Measurements from ENCODE around the gene DNAJC7.
"Not testable (repeated sequence)": the region's sequence is repeated elsewhere in the genome, so short reads cannot be mapped to it uniquely, and the experiment has no call there.

DNAJC7 gene

DNA sequence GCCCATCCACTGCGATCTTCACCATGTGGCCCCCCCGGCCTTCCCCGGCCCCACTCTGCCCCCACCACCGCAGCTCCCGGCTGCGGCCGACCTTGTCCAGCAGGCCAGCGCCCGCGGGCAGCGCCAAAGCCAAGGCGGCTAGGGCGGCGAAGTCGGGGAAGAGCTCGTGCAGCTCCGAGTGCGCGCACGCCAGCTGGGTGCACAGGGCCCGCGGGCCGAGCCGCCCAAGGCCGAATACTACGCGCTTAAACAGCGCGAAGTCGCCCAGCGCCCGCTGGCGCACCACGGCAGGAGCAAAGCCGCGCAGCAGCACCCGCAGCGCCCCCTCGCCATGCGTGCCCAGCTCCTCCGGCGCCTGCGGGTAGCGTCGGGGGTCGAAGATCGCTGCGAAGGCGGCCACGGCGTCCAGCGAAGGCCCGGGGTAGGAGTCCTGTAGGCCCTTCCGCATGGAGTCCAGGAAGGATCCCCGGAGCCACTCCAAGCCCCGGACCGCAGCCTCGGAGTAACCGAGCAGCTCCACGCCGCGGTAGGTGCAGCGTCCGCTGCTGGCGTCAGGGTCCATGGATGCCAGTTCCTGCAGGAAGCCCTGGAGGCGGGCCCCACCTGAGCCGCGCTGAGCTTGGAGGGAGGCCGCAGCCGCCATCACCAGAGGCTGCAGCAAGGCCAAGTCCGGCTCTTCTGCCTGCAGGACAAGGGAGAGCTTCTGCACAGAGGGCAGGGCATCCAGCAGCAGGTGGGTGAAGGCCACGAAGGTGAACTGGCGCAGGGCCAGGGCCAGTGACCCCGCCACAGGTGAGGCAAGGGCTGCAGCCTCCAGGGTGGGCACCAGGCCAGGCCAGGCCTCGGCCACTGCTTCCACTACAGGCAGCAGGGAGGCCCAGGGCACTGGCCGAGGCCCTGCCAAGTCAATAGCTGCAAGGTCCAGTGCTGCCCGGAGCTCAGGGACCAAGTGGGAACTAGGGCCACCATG lies 22.8 kb upstream of the DNAJC7 start:
- no peak for DNase-seq

DNA sequence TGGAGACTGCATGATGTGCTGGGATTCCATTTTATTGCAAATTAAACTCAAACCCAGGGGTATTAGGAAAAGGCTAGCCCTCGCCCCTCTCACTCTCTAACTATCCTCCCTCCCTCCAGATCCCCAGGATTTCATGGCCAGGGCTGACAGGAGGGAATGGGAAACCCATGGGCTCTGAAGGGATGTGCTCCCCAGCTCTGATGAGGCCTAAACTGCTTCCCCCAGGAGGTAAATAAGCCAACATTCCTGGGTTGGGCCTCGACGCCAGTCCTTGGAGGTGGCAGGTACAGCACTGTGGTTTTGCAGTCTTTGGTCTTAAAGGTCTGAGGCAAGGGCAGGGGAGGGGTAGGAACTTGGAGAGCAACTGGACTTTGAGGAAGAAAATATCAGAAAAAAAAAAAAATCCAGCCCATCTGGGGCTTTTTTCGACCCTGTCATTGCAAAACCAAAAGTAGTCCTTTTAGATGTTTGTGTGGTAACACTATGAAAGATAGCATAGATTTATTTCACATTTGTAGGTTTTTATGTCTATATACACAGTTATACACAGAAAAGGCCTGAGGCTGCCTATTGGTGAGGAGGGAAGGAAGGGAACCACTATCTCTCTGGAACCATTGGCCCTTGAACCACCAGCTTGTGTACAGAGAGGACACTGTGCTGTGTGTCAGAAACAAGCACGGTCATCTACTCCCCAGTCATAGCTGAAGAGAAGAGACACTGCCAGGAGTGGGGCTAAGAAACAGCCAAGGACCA lies 21.2 kb upstream of the DNAJC7 start:
- no peak for DNase-seq

- DNase-seq = no peak
These were observed 16.8 kb upstream of the DNAJC7 start for GRCh38 chr17:42034059-42034458.

GRCh38 chr17:42031584-42031983 lies 14.3 kb upstream of the DNAJC7 start:
- DNase-seq = no peak

DNA sequence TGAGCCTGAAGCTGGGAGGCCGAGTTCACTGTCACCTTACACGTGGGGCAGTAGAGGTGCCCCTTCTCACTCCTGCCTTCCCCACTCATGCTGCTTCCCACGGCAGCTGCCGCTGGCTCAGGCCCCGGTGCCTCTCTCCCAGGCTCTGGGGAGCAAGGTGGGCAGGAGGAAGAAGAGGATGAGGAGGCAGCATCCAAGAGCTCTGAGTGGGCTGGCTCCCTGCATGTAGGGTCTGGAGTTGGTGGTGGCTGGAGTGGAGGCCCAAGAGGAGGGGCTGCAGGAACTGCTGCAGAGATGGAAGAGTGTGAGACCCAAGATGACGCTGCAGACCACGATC lies 11.5 kb upstream of the DNAJC7 start:
- no peak for DNase-seq

DNA sequence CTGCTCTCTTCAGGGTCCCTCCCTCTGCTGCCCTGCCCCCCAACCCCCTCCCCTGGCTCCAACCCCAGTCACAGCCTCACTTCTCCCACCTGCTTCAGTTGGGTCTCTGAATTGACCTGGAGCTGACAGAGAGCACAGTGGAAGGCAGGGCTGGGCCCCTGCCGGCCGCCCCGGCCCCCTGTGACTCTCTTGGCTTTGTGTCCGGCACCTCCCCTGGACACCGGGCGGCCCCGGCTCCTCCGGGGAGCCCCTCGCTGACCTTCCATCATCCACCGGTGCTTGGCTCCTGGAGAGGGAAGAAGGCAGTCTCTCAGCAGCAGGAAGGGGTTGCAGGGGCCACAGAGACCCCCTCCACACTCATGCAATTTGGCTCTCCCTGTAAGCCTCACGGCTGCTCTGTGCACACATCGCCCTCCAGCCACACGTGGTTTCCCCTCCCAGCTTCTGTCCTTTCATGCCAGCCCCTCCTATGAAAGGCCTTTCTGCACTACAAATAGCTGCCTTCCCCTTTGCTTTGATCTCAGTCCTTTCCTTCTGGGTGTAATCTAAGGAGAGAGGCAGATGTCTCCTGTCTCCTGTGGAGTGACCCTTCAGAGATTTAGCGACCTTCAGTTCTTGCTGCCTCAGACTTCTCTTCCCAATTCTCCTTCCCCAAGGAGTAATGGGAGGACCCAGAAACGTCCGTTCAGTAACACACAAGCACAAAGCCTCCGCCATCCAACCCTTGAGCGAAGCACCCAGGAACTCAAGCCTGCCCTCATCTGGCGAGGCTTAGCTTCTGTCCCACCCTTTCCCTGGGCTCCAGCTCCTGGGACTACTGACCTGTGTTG lies 10.9 kb upstream of the DNAJC7 start:
- DNase-seq = peak; percentile 45

DNA sequence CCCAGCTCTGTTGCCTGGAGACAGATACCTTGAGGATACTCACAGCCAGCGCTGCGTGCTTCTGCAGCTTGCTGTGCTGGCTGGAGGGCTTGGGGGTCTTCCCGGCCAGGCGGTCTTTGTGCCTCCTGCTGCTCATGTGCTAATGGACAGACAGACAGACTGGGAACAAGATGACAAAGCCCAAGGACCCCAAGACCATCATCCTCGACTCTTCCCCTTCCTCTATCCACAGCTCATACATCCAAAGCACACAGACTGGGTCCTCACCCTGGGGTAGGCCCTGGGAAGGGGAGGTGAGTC lies 10.3 kb upstream of the DNAJC7 start:
- DNase-seq = no peak

DNA sequence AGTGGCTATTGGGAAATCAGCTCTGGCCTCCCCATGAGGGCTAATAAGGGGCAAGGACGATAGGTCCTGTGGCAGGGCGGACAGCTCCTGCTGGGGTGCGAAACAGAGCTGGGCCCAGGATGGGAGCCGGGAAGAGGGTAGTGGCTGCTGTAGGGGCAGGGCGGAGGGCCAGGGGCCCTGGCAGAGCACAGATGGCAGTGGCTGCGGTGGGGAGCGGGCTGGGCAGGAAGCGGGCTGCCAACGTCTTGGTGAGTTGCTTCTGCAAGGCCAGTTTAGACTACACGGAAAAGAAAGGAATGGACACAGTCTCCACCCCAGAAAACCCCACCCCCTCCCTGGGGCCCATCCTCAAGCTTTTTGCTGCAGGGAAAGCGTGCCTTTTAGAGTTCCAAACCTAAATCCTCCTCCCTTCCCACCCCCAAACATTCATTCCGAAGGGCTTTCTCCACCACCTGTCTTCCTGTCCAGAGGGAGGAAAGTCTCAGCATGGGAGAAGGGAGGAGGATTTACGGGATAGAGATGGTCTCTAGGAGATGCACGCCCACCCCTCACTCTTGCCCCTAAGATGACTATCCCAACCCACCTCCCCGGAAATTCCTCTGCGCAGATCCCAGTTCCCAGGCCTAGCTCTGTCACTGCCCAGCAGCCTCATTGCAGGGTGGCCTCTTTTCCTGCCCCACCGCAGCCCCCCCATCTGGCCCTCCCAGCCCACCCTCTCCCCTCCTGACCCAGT lies 9.8 kb upstream of the DNAJC7 start:
- DNase-seq = peak; percentile 63

DNA sequence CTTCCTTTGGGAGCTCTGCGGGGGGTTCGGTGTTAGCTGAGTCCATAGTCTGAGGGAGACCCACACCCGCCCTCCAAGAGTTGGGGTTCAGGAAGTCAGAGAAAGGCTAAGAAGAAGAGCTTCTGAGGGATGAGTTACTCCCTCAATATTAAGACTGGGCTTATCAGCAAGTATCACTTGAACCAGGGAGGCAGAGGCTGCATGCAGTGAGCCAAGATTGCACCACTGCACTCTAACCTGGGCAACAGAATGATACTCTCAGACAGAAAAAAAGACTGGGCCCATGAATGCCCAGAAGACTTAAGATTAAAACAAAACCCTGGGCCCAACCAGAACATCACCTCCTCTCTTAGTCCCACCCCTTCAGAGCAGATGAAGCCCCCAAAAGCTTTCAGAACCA lies 8.7 kb upstream of the DNAJC7 start:
- DNase-seq = peak; percentile 73

DNA sequence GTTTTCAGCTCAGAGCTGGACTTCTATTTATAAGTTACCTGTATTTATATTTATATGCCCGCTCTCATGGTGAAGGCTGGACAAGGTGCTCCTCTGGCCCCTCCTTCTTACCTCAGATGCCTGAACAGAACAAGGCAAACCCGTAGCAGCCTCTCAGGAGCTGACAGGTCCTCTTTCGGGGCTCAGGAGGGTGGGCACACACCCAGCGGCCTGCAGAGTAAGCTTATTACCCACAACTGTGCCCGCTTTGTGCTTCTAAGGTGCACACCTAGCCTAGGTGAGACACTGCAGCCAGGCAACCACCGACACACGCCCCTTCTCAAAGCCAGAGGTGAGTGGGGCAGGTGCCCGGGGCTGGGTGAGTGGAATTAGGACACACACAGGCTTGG lies 7.9 kb upstream of the DNAJC7 start:
- DNase-seq = no peak

DNA sequence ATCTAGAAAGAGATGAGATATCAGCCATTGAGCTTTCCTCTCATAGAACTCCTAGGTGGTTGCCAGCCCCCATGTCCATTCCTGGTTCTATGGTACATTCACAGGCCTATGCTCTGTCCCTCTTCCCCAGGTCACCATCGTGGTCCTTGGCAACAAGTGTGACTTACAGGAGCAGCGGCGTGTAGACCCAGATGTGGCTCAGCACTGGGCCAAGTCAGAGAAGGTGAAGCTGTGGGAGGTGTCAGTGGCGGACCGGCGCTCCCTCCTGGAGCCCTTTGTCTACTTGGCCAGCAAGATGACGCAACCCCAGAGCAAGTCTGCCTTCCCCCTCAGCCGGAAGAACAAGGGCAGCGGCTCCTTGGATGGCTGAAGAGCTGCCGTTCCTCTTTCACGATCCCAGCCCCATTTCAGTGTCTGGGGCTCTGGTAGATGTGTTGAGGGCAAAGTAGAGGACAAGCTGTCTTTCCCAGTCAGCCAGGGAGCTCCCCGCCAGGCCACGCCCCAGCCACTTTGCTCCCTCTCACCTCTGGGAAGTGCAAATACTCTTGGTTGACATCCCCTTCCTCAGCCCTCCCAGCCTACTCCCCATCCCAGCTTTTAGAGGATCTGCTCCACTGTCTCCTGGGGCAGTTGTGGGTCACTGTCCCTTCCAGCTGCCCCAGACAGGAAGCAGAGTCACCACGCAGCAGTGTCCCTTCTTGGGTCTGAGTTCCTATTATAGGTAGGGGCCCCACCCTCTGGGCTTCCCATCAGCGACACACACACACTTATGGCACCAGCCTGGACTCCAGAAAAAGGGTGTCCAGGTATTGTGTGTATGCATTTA lies 6.5 kb upstream of the DNAJC7 start:
- DNase-seq = peak; percentile 33

GRCh38 chr17:42020845-42021244 lies 3.6 kb upstream of the DNAJC7 start:
- not testable (repeated sequence) for DNase-seq

DNA sequence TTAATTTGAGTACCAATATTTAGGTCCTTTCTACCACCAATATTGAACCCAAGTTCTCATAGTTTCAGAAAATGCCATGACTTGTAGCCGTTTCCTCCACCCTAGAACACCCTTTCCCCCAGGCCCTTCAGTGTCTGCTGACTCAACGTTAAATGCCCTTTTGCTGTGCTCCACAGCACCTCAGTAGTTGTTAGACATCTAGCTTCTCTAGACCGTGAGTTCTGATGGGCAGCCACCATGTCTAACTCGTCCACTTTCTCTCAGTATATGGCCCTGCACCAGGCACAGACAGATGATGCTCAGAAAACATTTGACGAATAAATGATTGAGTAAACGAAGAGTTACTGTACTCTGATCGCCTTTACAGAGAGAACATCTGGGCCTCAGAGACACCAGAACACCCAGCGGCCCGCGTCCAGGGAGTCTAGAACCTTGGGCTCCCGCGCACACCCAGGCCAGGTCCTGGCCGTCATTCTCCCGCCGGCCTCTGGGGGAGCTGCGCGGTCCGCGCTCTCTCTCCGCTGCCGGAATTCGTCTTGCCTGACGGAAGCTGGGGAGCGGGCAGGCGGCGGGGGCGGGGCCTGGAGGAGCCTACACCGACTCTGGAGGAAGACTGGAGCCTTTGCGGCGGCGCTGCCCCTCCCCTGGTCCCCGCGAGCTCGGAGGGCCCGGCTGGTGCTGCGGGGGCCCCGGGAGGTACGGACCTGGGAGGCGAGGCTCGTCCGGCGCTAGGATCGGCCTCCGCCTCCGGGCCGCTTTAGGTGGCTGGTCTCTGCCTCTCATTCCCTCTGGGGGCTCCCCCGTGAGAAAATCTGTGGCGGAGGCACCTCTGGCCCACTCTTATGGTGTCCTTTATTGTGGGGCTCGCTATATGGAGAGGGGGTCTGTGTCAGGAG lies 2.5 kb upstream of the DNAJC7 start, which contains the start of gene NKIRAS2:
Gene NKIRAS2 (plus strand): TSS at position 582 of the 896 bp plus-strand sequence. CDS start 1,488 bp downstream, outside the sequence.
- peak; percentile 96 for DNase-seq

GRCh38 chr17:42018988-42019387 lies 1.7 kb upstream of the DNAJC7 start:
- no peak for DNase-seq

DNA sequence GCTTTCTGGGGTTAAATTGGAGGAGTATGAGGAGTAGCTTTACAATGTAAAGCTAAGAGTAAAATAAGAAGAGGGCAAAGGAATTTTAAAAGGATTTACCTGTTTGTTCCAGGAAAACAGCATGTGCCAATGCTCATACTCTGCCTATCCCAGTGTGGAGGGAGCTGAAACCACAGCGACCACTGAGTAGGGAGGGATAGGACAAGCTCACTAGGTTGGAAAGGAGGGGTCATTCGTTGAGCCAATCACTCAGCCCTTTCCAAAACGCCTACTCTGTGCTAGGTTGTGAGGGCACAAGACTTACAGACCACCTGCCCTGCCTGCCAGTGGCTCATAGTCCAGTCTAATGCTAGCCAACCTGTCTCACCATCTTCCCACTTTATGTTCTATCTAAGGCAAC lies 1.1 kb upstream of the DNAJC7 start:
- peak; percentile 72 for DNase-seq

GRCh38 chr17:42017866-42018200 lies 594 bp upstream of the DNAJC7 start:
- DNase-seq = peak; percentile 76

DNA sequence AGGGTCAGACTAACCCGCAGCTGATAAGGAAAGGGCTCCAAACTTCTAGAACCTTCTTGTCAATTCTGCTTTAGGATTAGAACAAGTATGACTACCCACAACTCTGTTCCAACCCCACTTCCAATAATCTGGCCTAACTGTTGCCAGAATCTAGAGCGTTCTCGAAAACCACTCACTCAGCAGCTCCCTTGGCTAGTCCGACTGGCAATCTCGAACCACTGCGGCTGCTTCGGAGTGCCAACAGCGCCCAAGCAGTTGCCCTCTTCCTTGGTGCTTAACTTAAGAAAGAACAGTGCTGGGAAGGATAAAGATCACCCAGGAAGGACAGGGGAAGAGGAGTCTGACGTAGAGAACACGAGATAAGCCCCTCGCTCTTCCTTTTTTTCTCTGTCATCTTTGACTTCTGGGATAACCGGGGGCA lies 818 bp downstream of the DNAJC7 start:
- DNase-seq = peak; percentile 61

DNA sequence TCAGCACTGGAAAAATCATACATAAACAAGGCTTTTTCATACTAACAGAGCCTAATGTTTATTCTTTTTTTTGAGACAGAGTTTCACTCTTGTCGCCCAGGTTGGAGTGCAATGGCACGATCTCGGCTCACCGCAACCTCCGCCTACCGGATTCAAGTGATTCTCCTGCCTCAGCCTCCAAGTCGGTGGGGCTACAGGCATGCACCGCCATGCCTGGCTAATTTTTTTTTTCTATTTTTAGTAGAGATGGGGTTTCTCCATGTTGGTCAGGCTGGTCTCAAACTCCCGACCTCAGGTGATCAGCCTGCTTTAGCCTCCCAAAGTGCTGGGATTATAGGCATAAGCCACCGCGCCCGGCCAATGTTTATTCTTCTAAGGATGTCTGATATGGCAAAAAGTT lies 3.5 kb downstream of the DNAJC7 start:
- DNase-seq = not testable (repeated sequence)

- DNase-seq = not testable (repeated sequence)
These were observed 4.9 kb downstream of the DNAJC7 start for GRCh38 chr17:42012363-42012762.

DNA sequence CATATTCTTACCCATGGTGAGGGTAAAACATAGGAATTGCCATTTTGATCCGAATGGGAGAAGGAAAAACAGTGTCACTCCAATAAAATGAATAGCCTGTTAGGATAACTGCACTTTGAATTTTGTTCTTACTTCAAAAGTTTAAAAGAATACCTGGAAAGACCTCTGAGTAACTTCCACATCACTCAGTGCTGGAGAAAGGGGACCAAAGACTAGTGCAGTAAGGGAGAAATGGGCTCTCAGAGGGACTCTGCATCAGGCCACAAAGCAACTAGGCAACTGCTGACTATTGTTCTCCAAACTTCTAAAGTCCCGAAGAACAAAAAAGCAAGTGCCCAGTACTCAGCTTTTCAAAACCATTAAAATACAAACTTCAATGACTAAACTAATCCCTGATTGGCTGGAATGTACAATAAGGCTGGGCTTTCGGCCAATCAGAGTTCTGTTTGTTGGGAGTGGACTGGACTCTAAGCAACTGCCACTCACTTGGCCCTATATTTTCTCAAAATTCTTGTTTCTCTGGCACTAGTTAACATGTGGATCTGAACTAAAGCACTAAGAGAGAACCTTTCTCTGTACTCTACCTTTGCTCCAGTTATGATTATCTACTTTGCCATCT lies 6.2 kb downstream of the DNAJC7 start:
- peak; percentile 72 for DNase-seq
